GM12892 (cell line): Measurements from ENCODE around the gene P2RX3.

Source experiments
- POLR2A ChIP-seq: IDR thresholded peaks from 2 replicates; pipeline ENCODE4 v1.6.1; 2011; ENCODE audit warnings: low read depth, low read length, control low read depth
- POLR2AphosphoS5 ChIP-seq: IDR thresholded peaks from 2 replicates; pipeline ENCODE4 v1.6.1; 2011; ENCODE audit warnings: low read depth, low read length, control low read depth
- TAF1 ChIP-seq: IDR thresholded peaks from 2 replicates; pipeline ENCODE4 v1.6.1; 2011; ENCODE audit warnings: low read depth, mild to moderate bottlenecking, control low read depth, low read length, borderline replicate concordance

GRCh38 chr11:57358543-57358961, 20.4 kb downstream of the P2RX3 start:
- TF ChIP-seq POLR2AphosphoS5 (no peak), POLR2A (no peak), TAF1 (no peak)
